ENCODE measurements around the gene GBX1. TPM values are rescaled to one million over a fixed set of nuclear protein-coding genes. Genes with fewer than 3 reads are reported as not detected.

GBX1 gene
- polyA plus RNA-seq, 1 donor (not counting 4 experiments of a cell fraction or from before 2014, with no cell fraction given) = not detected

DNA sequence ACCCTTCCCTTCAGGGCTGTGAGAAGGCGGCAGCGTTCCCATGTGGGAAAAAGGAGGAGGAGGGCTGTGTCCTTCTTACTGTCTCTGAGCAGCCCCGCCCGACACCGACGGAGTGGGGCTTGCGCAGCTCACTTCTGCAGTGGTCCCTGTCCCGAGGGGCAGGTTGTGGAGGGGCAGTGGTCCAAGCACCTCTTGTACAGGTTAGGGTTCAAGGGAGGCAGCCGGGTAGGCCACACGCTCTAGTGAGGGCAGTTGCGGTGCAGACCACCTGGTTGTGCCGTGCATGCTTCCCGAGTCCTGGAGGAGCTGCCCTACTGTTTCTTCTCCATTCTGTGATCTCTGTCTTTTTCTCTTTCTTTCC lies 48.5 kb downstream of the GBX1 start:
- dilution Hi-C loops (cut with MboI; ENCODE audit: extremely low pct_ligation_motif_present, low sequenced_read_pairs) = no loop called here
- no peak overlapping the region for H3K4me3 ChIP-seq (ENCODE audit: control insufficient read depth in 2 of 3, extremely low read depth in 1 of 3, insufficient read depth in 2 of 3, low read depth in 1 of 3, low read length in 3 of 3)
- peaks cover 14% of the 10 kb centered on the region for H3K4me1 ChIP-seq (ENCODE audit: control insufficient read depth, extremely low read depth, insufficient read depth, low read length)
- H3K9ac ChIP-seq (ENCODE audit: control insufficient read depth, extremely low read depth, insufficient read depth, low read length) = no peak overlapping the region
- FAIRE-seq (no peak), DNase-seq (ENCODE audit: low read depth, low spot score) (no peak)
- H3K27me3 ChIP-seq (ENCODE audit: control insufficient read depth, extremely low read depth, insufficient read depth, low read length) = no peaks in the 10 kb centered on the region
- no peak overlapping the region for H2AFZ ChIP-seq (ENCODE audit: control insufficient read depth, low read length)
- peaks cover 33 to 37% of the 10 kb centered on the region in 2 experiments for H3K36me3 ChIP-seq (ENCODE audit: control insufficient read depth in 2 of 2, extremely low read depth in 1 of 2, insufficient read depth in 2 of 2, low read length in 2 of 2)
- H4K20me1 ChIP-seq (ENCODE audit: control insufficient read depth, extremely low read depth, insufficient read depth, low read length) = peaks cover 4% of the 10 kb centered on the region
- H3K79me2 ChIP-seq (ENCODE audit: control insufficient read depth, insufficient read depth, low read length) = peaks cover 41% of the 10 kb centered on the region
- H3K27ac ChIP-seq (ENCODE audit: control insufficient read depth, insufficient read depth, low read length) = no peak overlapping the region
- H3K4me2 ChIP-seq (ENCODE audit: control insufficient read depth, extremely low read depth, insufficient read depth, low read depth, low read length) = no peak overlapping the region
- TF ChIP-seq, protein P1, sequence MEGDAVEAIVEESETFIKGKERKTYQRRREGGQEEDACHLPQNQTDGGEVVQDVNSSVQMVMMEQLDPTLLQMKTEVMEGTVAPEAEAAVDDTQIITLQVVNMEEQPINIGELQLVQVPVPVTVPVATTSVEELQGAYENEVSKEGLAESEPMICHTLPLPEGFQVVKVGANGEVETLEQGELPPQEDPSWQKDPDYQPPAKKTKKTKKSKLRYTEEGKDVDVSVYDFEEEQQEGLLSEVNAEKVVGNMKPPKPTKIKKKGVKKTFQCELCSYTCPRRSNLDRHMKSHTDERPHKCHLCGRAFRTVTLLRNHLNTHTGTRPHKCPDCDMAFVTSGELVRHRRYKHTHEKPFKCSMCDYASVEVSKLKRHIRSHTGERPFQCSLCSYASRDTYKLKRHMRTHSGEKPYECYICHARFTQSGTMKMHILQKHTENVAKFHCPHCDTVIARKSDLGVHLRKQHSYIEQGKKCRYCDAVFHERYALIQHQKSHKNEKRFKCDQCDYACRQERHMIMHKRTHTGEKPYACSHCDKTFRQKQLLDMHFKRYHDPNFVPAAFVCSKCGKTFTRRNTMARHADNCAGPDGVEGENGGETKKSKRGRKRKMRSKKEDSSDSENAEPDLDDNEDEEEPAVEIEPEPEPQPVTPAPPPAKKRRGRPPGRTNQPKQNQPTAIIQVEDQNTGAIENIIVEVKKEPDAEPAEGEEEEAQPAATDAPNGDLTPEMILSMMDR (optimal IDR thresholded peaks at IDR 0.05 in 1 of 3, IDR thresholded peaks at IDR 0.05 in 1 of 3, conservative IDR thresholded peaks at IDR 0.05 in 1 of 3; ENCODE audit: extremely low read depth in 1 of 3, insufficient read depth in 2 of 3, low read length in 3 of 3) = no peak
- no peak for TF ChIP-seq EZH2 (IDR thresholded peaks at IDR 0.05; ENCODE audit: low read length)
- H3K9me3 ChIP-seq (ENCODE audit: control insufficient read depth, low read depth, low read length) = no peaks in the 10 kb centered on the region
- no peaks in the 10 kb centered on the region for H3K9me1 ChIP-seq (ENCODE audit: control insufficient read depth, extremely low read depth, insufficient read depth, low read length)

DNA sequence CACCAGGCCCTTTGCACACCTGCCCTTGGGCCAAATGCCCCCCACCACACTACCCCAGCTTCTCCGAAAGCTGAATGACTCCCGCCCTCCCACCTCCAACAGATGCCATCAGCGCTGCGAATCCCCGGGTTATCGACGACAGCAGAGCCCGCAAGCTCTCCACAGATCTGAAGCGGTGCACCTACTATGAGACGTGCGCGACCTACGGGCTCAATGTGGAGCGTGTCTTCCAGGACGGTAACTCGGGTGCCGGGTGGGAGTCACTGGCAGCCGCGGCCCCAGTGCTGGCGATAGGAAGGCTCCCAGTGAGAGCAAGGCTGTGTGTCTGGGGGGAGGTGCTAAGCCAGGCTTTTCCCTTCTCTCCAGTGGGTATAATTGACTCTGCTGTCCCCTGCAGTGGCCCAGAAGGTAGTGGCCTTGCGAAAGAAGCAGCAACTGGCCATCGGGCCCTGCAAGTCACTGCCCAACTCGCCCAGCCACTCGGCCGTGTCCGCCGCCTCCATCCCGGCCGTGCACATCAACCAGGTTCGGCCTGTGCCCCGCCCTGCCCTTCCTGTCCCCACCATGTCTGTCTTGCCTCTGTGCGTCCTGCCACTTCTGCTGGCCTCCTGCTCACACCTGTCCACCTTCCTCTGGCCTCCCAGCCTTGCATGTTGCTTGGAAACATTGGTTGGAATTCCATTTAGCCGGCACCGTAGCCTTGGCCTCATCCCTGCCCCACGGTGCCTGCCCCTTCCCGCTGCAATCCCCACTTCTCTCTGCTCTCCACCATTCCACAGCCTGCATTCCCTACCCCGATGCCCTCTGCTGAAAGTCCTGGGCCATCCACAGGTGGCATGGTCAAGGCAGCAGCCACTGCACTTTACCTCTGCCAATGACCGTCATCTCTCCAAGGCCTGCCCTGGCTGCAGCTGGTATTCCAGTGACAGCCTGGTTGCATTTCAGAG lies 49.1 kb downstream of the GBX1 start:
- H3K9me1 ChIP-seq (ENCODE audit: control insufficient read depth, extremely low read depth, insufficient read depth, low read length) = no peaks in the 10 kb centered on the region
- peaks cover 4% of the 10 kb centered on the region for H4K20me1 ChIP-seq (ENCODE audit: control insufficient read depth, extremely low read depth, insufficient read depth, low read length)
- dilution Hi-C loops (cut with MboI; ENCODE audit: extremely low pct_ligation_motif_present, low sequenced_read_pairs) = no loop called here
- no peak overlapping the region for H3K4me2 ChIP-seq (ENCODE audit: control insufficient read depth, extremely low read depth, insufficient read depth, low read depth, low read length)
- H3K27ac ChIP-seq (ENCODE audit: control insufficient read depth, insufficient read depth, low read length) = no peak overlapping the region
- H3K79me2 ChIP-seq (ENCODE audit: control insufficient read depth, insufficient read depth, low read length) = peaks cover 40% of the 10 kb centered on the region
- FAIRE-seq (no peak), DNase-seq (ENCODE audit: low read depth, low spot score) (no peak)
- peaks cover 20% of the 10 kb centered on the region for H3K4me1 ChIP-seq (ENCODE audit: control insufficient read depth, extremely low read depth, insufficient read depth, low read length)
- no peaks in the 10 kb centered on the region for H3K27me3 ChIP-seq (ENCODE audit: control insufficient read depth, extremely low read depth, insufficient read depth, low read length)
- TF ChIP-seq, protein P1 (optimal IDR thresholded peaks at IDR 0.05 in 1 of 3, IDR thresholded peaks at IDR 0.05 in 1 of 3, conservative IDR thresholded peaks at IDR 0.05 in 1 of 3; ENCODE audit: extremely low read depth in 1 of 3, insufficient read depth in 2 of 3, low read length in 3 of 3) = no peak
- TF ChIP-seq EZH2 (IDR thresholded peaks at IDR 0.05; ENCODE audit: low read length) = no peak
- no peaks in the 10 kb centered on the region for H3K9me3 ChIP-seq (ENCODE audit: control insufficient read depth, low read depth, low read length)
- H3K36me3 ChIP-seq (ENCODE audit: control insufficient read depth in 2 of 2, extremely low read depth in 1 of 2, insufficient read depth in 2 of 2, low read length in 2 of 2) = peaks cover 30 to 36% of the 10 kb centered on the region in 2 experiments
- H3K9ac ChIP-seq (ENCODE audit: control insufficient read depth, extremely low read depth, insufficient read depth, low read length) = no peak overlapping the region
- H2AFZ ChIP-seq (ENCODE audit: control insufficient read depth, low read length) = no peak overlapping the region
- H3K4me3 ChIP-seq (ENCODE audit: control insufficient read depth in 2 of 3, extremely low read depth in 1 of 3, insufficient read depth in 2 of 3, low read depth in 1 of 3, low read length in 3 of 3) = no peak overlapping the region
